Neural cell (in vitro differentiated cells): ENCODE data around the gene PRTN3. TPM values are rescaled to one million over a fixed set of nuclear protein-coding genes. Genes with fewer than 3 reads are reported as not detected.

Experiments used
- H2AFZ ChIP-seq: fragments of 200-600, 300-800 bp; sonication (generic), shearing (Covaris generic); 2 replicates; pipeline ENCODE4 v1.6.0; 2014; ENCODE audit warnings: low read depth, mild to moderate bottlenecking, antibody characterized with exemption, low read length, moderate library complexity
- H3F3A ChIP-seq: fragments of 200-600 bp; shearing (Covaris generic); 2 replicates; pipeline ENCODE4 v1.6.1; 2016; ENCODE audit warnings: mild to moderate bottlenecking, moderate library complexity, mixed read lengths, antibody characterized with exemption, low read length; ENCODE audit not compliant: insufficient read depth, poor library complexity, severe bottlenecking
- H3K27ac ChIP-seq: fragments of 200-600, 300-800 bp; sonication (generic), shearing (Covaris generic); 2 replicates; pipeline ENCODE4 v1.5.1; 2014; ENCODE audit warnings: mild to moderate bottlenecking, low read length, moderate library complexity
- H3K27me3 ChIP-seq: fragments of 300-800, 200-600 bp; sonication (generic), shearing (Covaris generic); 2 replicates; pipeline ENCODE4 v1.6.0; 2014; ENCODE audit warnings: mild to moderate bottlenecking, low read depth, low read length, moderate library complexity; ENCODE audit not compliant: insufficient read depth
- H3K36me3 ChIP-seq: fragments of 300-800, 200-600 bp; sonication (generic), shearing (Covaris generic); 2 replicates; pipeline ENCODE4 v1.5.1; 2014; ENCODE audit warnings: mild to moderate bottlenecking, antibody characterized with exemption, low read length, moderate library complexity; ENCODE audit not compliant: insufficient read depth
- H3K4me2 ChIP-seq: fragments of 300-800, 200-600 bp; sonication (generic), shearing (Covaris generic); 2 replicates; pipeline ENCODE4 v1.6.0; 2014; ENCODE audit warnings: mild to moderate bottlenecking, low read length
- H3K4me3 ChIP-seq: fragments of 300-800, 200-600 bp; sonication (generic), shearing (Covaris generic); 2 replicates; pipeline ENCODE4 v1.5.1; 2014; ENCODE audit warnings: mild to moderate bottlenecking, low read length, moderate library complexity
- H3K79me2 ChIP-seq: fragments of 200-600 bp; shearing (Covaris generic); replicated peaks from 2 replicates; pipeline ENCODE4 v1.6.0; 2014; ENCODE audit warnings: mild to moderate bottlenecking, low read length, moderate library complexity; ENCODE audit not compliant: insufficient read depth
- H3K9ac ChIP-seq: fragments of 300-800, 200-600 bp; sonication (generic), shearing (Covaris generic); 2 replicates; pipeline ENCODE4 v1.6.1; 2016; ENCODE audit warnings: mild to moderate bottlenecking, low read length, mixed read lengths
- H3K9me2 ChIP-seq: fragments of 200-600 bp; shearing (Covaris generic); 2 replicates; pipeline ENCODE4 v1.6.1; 2016; ENCODE audit warnings: mild to moderate bottlenecking, low read length, mixed read lengths; ENCODE audit not compliant: insufficient read depth
- H3K9me3 ChIP-seq: fragments of 200-600, 300-800 bp; sonication (generic), shearing (Covaris generic); 2 replicates; pipeline ENCODE4 v1.6.1; 2016; ENCODE audit warnings: mild to moderate bottlenecking, mixed run types, low read length, moderate library complexity, mixed read lengths
- H4K20me1 ChIP-seq: fragments of 200-600 bp; shearing (Covaris generic); 2 replicates; pipeline ENCODE4 v1.6.1; 2016; ENCODE audit warnings: mild to moderate bottlenecking, mixed run types; ENCODE audit not compliant: insufficient read depth
- EP300 ChIP-seq: fragments of 450-650 bp; conservative IDR thresholded peaks from 2 replicates; pipeline ENCODE4 v1.6.1; 2014; ENCODE audit warnings: antibody characterized with exemption, mild to moderate bottlenecking, moderate library complexity; ENCODE audit not compliant: poor library complexity, severe bottlenecking
- EZH2 ChIP-seq: fragments of 200-600, 300-800 bp; shearing (Covaris generic), sonication (generic); IDR thresholded peaks from 2 replicates; pipeline ENCODE4 v1.6.1; 2014; ENCODE audit warnings: antibody characterized with exemption, low read length, borderline replicate concordance, mild to moderate bottlenecking; ENCODE audit not compliant: insufficient read depth, poor library complexity, severe bottlenecking
- MXI1 ChIP-seq: fragments of 450-650 bp; conservative IDR thresholded peaks from 2 replicates; pipeline ENCODE4 v1.6.1; 2014; ENCODE audit warnings: antibody characterized with exemption, mild to moderate bottlenecking; ENCODE audit not compliant: poor library complexity, severe bottlenecking
- POLR2AphosphoS5 ChIP-seq: IDR thresholded peaks from 2 replicates; pipeline ENCODE4 v1.6.1; 2012
- RAD21 ChIP-seq: fragments of 450-650 bp; conservative IDR thresholded peaks from 2 replicates; pipeline ENCODE4 v1.6.1; 2014; ENCODE audit warnings: antibody characterized with exemption, mild to moderate bottlenecking, moderate library complexity
- SMC3 ChIP-seq: fragments of 450-650 bp; conservative IDR thresholded peaks from 2 replicates; pipeline ENCODE4 v1.6.1; 2014; ENCODE audit warnings: antibody characterized with exemption, mild to moderate bottlenecking, moderate library complexity; ENCODE audit not compliant: poor library complexity
- TAF1 ChIP-seq: IDR thresholded peaks from 2 replicates; pipeline ENCODE4 v1.6.1; 2012; ENCODE audit warnings: low read depth
- polyA plus RNA-seq: library from polyadenylated mRNA; depleted of rRNA; stranded (reverse); fragments of >200 nt; gene quantifications from 2 replicates; pipeline ENCODE4 v1.2.3, GENCODE V29; 2014
- TF ChIP-seq, protein P1 (sequence below): fragments of 450-650 bp; IDR thresholded peaks from 2 replicates; pipeline ENCODE4 v1.5.1; 2014; ENCODE audit warnings: antibody characterized with exemption, mild to moderate bottlenecking, moderate library complexity; ENCODE audit not compliant: poor library complexity, severe bottlenecking
- TF ChIP-seq, protein P2 (sequence below): IDR thresholded peaks from 2 replicates; pipeline ENCODE4 v1.6.1; 2012; ENCODE audit warnings: borderline replicate concordance

Gene PRTN3
- polyA plus RNA-seq, 1 donor from 2014 or later = not detected

DNA sequence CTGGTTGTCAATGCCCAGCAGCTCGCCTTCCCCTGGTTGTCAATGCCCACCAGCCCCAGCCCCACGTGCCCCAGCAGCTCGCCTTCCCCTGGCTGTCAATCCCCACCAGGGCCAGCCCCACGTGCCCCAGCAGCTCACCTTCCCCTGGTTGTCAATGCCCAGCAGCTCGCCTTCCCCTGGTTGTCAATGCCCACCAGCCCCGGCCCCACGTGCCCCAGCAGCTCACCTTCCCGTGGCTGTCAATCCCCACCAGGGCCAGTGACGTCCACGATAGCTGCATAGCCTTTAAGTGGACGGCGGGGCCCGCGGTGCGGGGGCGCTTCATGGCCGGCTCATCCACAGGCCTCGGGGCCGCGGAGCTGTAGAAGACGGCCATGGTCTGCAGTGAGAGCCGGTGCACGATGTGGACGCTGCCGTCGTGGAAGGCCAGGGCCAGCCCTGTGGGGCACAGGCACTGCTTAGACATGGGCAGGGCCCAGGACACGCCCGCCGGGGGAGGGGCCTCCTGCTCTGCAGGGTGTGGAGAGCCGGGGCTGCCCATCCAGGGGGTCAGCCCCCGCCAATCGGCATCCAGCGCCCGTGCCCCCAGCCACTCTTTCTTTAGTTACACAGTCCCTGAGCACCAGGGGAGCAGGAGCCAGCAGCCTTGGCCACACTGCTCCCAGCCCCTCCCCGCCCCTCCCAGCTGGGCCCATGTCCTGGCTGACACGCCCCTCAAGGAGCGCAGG, 39.1 kb downstream of the PRTN3 start:
- no peak overlapping the region for H3K9ac ChIP-seq
- no peak overlapping the region for H3K4me3 ChIP-seq
- no peak overlapping the region for H3K4me2 ChIP-seq
- no peaks in the 10 kb centered on the region for H4K20me1 ChIP-seq
- H3K9me2 ChIP-seq = no peaks in the 10 kb centered on the region
- TF ChIP-seq POLR2AphosphoS5 = no peak
- TF ChIP-seq, protein P1, sequence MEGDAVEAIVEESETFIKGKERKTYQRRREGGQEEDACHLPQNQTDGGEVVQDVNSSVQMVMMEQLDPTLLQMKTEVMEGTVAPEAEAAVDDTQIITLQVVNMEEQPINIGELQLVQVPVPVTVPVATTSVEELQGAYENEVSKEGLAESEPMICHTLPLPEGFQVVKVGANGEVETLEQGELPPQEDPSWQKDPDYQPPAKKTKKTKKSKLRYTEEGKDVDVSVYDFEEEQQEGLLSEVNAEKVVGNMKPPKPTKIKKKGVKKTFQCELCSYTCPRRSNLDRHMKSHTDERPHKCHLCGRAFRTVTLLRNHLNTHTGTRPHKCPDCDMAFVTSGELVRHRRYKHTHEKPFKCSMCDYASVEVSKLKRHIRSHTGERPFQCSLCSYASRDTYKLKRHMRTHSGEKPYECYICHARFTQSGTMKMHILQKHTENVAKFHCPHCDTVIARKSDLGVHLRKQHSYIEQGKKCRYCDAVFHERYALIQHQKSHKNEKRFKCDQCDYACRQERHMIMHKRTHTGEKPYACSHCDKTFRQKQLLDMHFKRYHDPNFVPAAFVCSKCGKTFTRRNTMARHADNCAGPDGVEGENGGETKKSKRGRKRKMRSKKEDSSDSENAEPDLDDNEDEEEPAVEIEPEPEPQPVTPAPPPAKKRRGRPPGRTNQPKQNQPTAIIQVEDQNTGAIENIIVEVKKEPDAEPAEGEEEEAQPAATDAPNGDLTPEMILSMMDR = no peak
- TF ChIP-seq, protein P2, sequence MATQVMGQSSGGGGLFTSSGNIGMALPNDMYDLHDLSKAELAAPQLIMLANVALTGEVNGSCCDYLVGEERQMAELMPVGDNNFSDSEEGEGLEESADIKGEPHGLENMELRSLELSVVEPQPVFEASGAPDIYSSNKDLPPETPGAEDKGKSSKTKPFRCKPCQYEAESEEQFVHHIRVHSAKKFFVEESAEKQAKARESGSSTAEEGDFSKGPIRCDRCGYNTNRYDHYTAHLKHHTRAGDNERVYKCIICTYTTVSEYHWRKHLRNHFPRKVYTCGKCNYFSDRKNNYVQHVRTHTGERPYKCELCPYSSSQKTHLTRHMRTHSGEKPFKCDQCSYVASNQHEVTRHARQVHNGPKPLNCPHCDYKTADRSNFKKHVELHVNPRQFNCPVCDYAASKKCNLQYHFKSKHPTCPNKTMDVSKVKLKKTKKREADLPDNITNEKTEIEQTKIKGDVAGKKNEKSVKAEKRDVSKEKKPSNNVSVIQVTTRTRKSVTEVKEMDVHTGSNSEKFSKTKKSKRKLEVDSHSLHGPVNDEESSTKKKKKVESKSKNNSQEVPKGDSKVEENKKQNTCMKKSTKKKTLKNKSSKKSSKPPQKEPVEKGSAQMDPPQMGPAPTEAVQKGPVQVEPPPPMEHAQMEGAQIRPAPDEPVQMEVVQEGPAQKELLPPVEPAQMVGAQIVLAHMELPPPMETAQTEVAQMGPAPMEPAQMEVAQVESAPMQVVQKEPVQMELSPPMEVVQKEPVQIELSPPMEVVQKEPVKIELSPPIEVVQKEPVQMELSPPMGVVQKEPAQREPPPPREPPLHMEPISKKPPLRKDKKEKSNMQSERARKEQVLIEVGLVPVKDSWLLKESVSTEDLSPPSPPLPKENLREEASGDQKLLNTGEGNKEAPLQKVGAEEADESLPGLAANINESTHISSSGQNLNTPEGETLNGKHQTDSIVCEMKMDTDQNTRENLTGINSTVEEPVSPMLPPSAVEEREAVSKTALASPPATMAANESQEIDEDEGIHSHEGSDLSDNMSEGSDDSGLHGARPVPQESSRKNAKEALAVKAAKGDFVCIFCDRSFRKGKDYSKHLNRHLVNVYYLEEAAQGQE = no peak
- no peak for TF ChIP-seq EZH2
- no peak for TF ChIP-seq MXI1
- no peak for TF ChIP-seq RAD21
- no peak for TF ChIP-seq TAF1
- no peak for TF ChIP-seq SMC3
- TF ChIP-seq EP300 = no peak
- no peak overlapping the region for H3K27ac ChIP-seq
- H3K27me3 ChIP-seq = no peaks in the 10 kb centered on the region
- no peak overlapping the region for H2AFZ ChIP-seq
- no peaks in the 10 kb centered on the region for H3K79me2 ChIP-seq
- H3K9me3 ChIP-seq = no peaks in the 10 kb centered on the region
- H3K36me3 ChIP-seq = peaks cover 5% of the 10 kb centered on the region
- no peaks in the 10 kb centered on the region for H3F3A ChIP-seq

DNA sequence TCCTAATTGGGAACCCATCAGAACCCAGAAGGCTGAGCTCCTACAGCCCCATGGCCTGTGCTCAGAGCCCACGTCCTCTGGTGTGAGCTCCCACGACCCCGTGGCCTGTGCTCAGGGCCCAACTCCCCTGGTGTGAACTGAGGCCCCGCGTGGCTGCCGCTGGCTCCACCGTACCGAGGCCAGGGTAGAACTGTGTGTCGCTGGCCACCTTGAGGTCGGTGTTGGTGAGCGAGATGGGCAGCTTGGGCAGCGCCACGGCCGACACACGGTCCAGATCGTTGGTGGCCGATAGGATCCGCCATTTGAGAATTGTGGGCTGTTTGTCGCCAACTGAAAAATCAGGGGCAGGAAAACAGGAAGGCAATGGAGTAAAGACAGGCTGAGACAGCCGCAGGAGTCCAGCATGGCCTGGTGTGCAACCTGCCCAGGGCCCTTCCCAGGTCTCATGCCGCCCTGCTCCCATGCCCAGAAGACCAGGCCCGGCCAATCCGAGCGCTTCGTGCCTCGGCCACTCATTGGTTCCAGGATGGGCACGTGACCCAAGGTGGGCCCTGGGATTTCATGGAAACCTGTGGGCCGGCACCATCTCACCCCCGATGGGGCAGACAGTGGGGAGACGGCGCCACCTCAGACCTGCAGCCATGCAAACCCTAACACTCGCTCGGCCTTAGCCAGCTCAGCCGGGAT, 40.7 kb downstream of the PRTN3 start:
- H3K9me3 ChIP-seq = no peaks in the 10 kb centered on the region
- no peaks in the 10 kb centered on the region for H4K20me1 ChIP-seq
- H3K4me2 ChIP-seq = no peak overlapping the region
- no peak overlapping the region for H3K27ac ChIP-seq
- no peak overlapping the region for H3K9ac ChIP-seq
- no peak for TF ChIP-seq MXI1
- TF ChIP-seq SMC3 = no peak
- TF ChIP-seq, protein P1 = no peak
- no peak for TF ChIP-seq EP300
- no peak for TF ChIP-seq EZH2
- TF ChIP-seq POLR2AphosphoS5 = no peak
- no peak for TF ChIP-seq RAD21
- TF ChIP-seq, protein P2 = no peak
- TF ChIP-seq TAF1 = no peak
- no peaks in the 10 kb centered on the region for H3K9me2 ChIP-seq
- H3K27me3 ChIP-seq = no peaks in the 10 kb centered on the region
- H3K4me3 ChIP-seq = no peak overlapping the region
- H3F3A ChIP-seq = no peaks in the 10 kb centered on the region
- peaks cover 5% of the 10 kb centered on the region for H3K36me3 ChIP-seq
- no peaks in the 10 kb centered on the region for H3K79me2 ChIP-seq
- H2AFZ ChIP-seq = no peak overlapping the region
